GM21381 (cell line): ENCODE results near the gene TXNDC15.
"Not testable (repeated sequence)": the region's sequence is repeated elsewhere in the genome, so short reads cannot be mapped to it uniquely, and the experiment has no call there.

Experiments
- ATAC-seq: cut with Tn5 transposase; IDR thresholded peaks from one replicate; pipeline ENCODE4 v1.9.1; 2021; ENCODE audit warnings: mild to moderate bottlenecking, moderate library complexity; ENCODE audit not compliant: unreplicated experiment

TXNDC15 gene

DNA sequence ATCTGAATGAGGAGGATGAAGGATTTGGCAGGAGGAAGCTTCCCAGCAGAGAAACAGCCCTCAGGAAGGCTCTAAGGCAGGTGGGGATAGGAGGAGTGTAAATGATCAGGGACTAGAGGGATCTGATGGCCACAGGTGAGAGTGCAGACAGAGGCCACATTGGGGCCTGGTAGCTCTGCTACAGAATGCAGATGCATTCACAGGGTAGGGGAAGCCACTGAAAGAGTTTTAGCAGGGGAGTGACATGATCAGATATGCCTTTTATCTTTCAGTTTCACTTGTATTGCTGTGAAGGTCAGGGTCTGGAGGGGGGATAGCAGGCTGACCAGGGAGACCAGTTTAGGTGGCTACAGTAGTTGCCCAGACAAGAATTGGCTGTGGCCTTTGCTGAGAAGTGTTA lies 3.0 kb downstream of the TXNDC15 start:
- ATAC-seq, result no peak

- ATAC-seq, result no peak
Measured at GRCh38 chr5:134878403-134878802, 4.2 kb downstream of the TXNDC15 start.

DNA sequence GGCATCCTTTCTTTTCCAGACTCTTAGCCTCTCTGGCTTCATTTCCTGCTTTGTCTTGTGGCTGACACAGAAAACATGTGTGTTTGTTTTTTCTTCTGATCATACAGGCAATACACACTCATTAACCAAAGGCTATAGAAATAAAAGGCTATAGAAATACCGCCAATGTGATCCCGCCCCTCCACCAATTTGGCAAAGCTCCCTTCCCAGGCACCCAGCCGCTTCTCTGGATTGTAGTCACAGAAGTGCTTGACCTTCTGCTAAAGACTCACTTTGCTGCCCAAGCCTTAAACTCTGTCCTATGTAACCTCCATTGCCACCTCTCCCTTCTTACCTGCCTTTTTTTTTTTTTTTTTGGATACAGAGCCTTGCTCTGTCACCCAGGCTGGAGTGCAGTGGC lies 5.3 kb downstream of the TXNDC15 start:
- ATAC-seq, result no peak

DNA sequence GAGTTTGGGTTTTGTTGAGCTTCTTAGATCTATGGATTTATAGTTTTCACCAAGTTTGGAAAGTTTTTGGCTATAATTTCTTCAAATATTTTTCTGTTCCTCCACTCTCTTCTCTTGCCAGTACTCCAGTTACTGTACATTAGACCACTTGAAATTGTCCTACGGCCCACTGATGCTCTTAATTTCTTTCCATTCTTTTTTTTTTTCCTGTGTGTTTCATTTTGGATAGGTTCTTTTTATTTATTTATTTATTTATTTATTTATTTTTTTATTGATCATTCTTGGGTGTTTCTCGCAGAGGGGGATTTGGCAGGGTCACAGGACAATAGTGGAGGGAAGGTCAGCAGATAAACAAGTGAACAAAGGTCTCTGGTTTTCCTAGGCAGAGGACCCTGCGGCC lies 6.8 kb downstream of the TXNDC15 start:
- ATAC-seq, result not testable (repeated sequence)

DNA sequence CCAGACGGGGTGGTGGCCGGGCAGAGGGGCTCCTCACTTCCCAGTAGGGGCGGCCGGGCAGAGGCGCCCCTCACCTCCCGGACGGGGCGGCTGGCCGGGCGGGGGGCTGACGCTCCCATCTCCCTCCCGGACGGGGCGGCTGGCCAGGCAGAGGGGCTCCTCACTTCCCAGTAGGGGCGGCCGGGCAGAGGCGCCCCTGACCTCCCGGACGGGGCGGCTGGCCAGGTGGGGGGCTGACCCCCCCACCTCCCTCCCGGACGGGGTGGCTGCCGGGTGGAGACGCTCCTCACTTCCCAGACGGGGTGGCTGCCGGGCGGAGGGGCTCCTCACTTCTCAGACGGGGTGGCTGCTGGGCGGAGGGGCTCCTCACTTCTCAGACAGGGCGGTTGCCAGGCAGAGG lies 7.5 kb downstream of the TXNDC15 start:
- ATAC-seq, result not testable (repeated sequence)

GRCh38 chr5:134887593-134888159 lies 13.5 kb downstream of the TXNDC15 start:
- no peak for ATAC-seq

- ATAC-seq, result no peak
Measured at GRCh38 chr5:134889335-134889734, 15.2 kb downstream of the TXNDC15 start.

GRCh38 chr5:134891473-134891872 lies 17.3 kb downstream of the TXNDC15 start:
- no peak for ATAC-seq

DNA sequence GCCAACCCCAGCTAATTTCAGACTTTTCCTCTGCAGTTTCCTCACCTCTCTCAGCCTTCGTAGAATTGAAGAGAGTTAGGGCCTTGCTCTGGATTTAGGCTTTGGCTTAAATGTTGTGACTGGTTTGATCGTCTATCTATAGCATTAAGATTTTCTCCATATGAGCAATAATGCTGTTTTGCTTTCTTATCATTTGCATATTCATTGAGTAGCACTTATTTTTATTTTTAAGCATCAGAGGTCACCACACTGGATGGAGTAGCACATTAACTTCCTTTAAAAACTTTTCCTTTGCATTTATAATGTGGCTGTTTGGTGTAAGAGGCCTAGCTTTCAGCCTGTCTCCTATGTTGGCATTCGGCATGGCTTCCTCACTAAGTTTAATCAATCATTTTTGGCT lies 18.1 kb downstream of the TXNDC15 start:
- ATAC-seq, result no peak

- no peak for ATAC-seq
Measured at GRCh38 chr5:134892926-134893325, 18.8 kb downstream of the TXNDC15 start.

- no peak for ATAC-seq
Measured at GRCh38 chr5:134893748-134894505, 19.8 kb downstream of the TXNDC15 start.

DNA sequence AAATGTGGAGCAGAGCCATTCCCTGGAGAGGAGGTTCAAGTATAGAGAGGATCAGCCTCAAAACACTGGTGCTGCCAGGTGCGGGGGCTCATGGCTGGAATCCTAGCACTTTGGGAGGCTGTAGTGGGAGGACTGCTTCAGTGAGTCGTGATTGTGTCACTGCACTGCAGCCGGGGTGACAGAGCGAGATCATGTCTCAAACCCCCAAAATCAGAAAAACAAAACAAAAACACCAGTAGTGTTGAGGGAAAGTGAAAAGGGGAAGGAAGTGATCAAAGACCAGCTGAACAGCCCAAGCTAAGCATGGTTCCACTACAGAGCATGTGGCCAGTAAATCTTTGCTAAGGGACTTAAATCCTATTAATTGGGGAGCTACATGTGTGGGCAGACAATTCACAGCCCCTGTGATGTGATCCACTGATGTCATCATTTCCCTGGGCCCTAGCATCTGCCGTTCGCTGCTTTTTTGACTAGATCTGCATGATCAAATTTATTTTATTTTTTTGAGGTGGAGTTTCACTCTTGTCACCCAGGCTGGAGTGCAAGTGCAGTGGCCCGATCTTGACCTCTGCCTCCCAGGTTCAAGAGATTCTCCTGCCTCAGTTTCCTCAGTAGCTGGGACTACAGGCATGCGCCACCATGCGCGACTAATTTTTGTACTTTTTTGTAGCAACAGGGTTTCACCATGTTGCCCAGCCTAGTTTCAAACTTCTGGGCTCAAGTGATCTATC lies 28.1 kb downstream of the TXNDC15 start:
- ATAC-seq, result no peak

GRCh38 chr5:134904610-134905245 lies 30.6 kb downstream of the TXNDC15 start, which contains the start of gene PCBD2:
TSS of gene PCBD2 (plus strand) at chr5:134905131. CDS start at chr5:134905140, 9 bp downstream.
- peak; percentile 82 for ATAC-seq

- ATAC-seq, result peak; percentile 37
Measured at GRCh38 chr5:134905246-134905996, 31.2 kb downstream of the TXNDC15 start.

- ATAC-seq, result no peak
Measured at GRCh38 chr5:134906811-134907210, 32.6 kb downstream of the TXNDC15 start.

DNA sequence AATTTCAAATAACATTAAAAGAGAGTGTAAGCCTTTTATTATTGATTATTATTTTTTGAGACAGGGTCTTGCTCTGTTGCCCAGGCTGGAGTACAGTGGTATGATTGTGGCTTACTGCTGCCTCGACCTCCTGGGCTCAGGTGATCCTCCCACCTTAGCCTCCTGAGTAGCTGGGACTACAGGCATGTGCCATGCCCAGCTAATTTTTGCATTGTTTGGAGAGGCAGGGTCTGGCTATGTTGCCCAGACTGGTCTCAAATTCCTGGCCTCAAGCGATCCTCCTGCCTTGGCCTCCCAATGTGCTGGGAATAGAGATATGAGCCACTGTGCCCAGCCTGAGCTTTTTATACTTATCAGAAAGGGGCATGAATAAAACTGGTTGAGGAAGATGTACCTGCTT lies 36.6 kb downstream of the TXNDC15 start:
- ATAC-seq, result not testable (repeated sequence)

DNA sequence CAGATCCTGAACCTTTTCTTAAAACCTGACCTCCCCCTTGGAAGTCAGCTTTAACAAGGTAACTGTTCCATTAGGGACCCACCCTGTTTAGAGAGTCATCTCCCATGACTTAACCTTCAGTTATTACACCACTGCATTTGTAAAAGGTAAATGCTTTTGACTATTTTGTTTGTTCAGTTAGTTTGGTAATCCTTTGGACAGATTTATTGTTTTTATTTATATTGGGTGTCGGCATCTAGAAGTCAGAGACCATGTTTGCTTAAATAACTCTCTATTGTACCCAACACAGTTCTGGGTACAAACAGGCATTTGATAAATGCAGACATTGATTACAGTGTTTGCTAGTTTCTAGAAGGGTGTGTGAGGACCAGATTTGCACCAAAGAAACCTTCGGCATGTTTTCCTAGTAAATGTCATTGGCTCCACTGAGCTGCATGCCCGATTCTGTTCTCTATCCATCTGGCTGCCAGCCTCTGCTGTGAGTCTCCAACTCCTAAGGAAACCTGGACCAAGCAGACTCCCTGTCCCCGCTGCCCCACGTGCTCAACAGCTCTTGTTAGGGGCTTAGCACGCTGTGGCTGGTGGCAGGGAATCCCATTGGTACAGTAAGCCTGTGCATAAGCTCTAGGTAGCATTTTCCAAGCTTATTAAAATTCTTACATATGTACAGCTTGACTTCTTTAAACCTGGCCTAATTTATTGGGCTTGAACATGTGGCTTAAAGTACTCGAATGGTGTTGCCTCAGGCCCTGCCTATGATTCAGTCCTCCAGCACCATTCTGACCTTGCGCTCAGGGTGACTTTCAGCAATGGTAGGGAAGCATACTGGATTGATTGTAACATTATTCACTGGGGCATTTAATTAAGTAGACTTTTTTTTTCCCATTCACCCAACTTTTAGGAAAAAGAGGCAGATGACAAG lies 37.4 kb downstream of the TXNDC15 start:
- no peak for ATAC-seq

DNA sequence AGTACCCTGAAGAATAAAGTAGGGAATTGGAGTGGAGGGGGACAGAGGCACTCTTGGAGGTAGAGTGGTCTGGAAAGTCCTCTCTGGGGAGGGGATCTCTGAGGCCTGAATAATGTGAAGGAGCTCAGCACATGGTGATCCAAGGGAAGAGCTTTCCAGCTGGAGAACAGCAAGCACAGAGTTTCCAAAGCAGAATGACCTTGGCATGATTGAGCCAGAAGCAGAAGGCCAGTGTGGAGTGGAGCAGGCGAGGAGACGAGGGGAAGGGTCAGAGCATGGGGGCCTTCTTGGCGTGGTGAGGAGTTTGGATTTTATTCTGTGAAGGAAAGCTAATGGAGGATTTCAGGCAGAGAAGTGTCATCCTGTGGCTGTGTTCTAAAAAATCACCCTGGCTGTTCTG lies 39.1 kb downstream of the TXNDC15 start:
- no peak for ATAC-seq

- no peak for ATAC-seq
Measured at GRCh38 chr5:134913795-134914194, 39.6 kb downstream of the TXNDC15 start.
